Adrenal gland (tissue), 12 donors: Measurements from ENCODE around the gene PPP2R2D. TPM values are rescaled to one million over a fixed set of nuclear protein-coding genes. Genes with fewer than 3 reads are reported as not detected.
A peak's percentile ranks its signal among the peaks of the same experiment; 100 is the strongest.

Source experiments
- DNase-seq, 7 donors: peaks; one replicate each; pipeline ENCODE4 v3.0.0-alpha.2; 2019 to 2020
- H3K27ac ChIP-seq, 5 donors: fragments of 200-600 bp; sonication (generic) in 4 of 5; 1 replicate in 3 of 5; 2 replicates in 2 of 5; pipeline versions ENCODE4 v1.5.1 to v1.8.0; 2016 to 2020; ENCODE audit warnings: mild to moderate bottlenecking in 1 of 5
- H3K27me3 ChIP-seq: fragments of 200-600 bp; 2 replicates; pipeline ENCODE4 v1.8.0; 2021
- H3K36me3 ChIP-seq, 2 donors: fragments of 200-600 bp; replicated peaks in 1 of 2; 1 replicate in 1 of 2; 2 replicates in 1 of 2; pipeline versions ENCODE4 v1.5.1 to v1.8.0; 2018 to 2022
- H3K4me1 ChIP-seq, 2 donors: fragments of 200-600 bp; replicated peaks in 1 of 2; 1 replicate in 1 of 2; 2 replicates in 1 of 2; pipeline versions ENCODE4 v1.5.1 to v1.8.0; 2018 to 2021
- H3K4me3 ChIP-seq, 4 donors: fragments of 200-600 bp; sonication (generic) in 3 of 4; one replicate each; pipeline ENCODE4 v1.5.1; 2016 to 2018
- H3K9me3 ChIP-seq, 3 donors: fragments of 200-600 bp; sonication (generic) in 1 of 3; replicated peaks in 1 of 3; 1 replicate in 2 of 3; 2 replicates in 1 of 3; pipeline versions ENCODE4 v1.5.1 to v1.8.0; 2016 to 2021
- POLR2A ChIP-seq, 2 donors: fragments of 450-650 bp; IDR thresholded peaks; one replicate each; pipeline ENCODE4 v1.6.1; 2017; ENCODE audit warnings: antibody characterized with exemption in 2 of 2, mild to moderate bottlenecking in 2 of 2, moderate library complexity in 1 of 2
- WGBS, 4 donors: extraction: QIAGEN DNeasy Blood & Tissue Kit in 2 of 4; methylation state at CpG; one replicate each; pipeline versions ENCODE4 v1.1.5 to v1.1.7; 2013 to 2017; 5-methylcytosine and 5-hydroxymethylcytosine counted together
- intact Hi-C, 2 donors: fragments of 100-400 bp; cut with DNase I; formaldehyde crosslinking; loops; one replicate each; pipeline versions ENCODE4 v1.14.1 to v1.15.0; 2022 to 2023
- polyA plus RNA-seq, 3 donors: library from polyadenylated mRNA; stranded (reverse); fragments of 200-250 nt in 2 of 3; fragments of 350-450 nt in 1 of 3; fragmentation: Illumina TruSeq in 1 of 3; extraction: RNeasy Lipid Tissue Mini Kit (QIAGEN cat#74804) in 1 of 3; gene quantifications; one replicate each; pipeline ENCODE4 v1.2.3, GENCODE V29; 2013 to 2014
- total RNA-seq, 9 donors: library from RNA; depleted of rRNA in 4 of 9; stranded (reverse); fragments of >200 nt in 4 of 9; fragments of 120-200 nt in 1 of 9; fragmentation: NEBNext Ultra II Directional in 1 of 9; extraction: Animal tissue kit (Norgen Biotek cat#: 25700) in 1 of 9; gene quantifications; one replicate each; pipeline versions ENCODE4 v1.1.0 to v1.2.4, GENCODE V29; 2013 to 2023
- TF ChIP-seq, protein P1 (sequence below), 6 experiments: fragments of 450-650 bp in 4 of 6; fragments of 200-600 bp in 2 of 6; sonication (generic) in 1 of 6; IDR thresholded peaks; 1 replicate in 5 of 6; 2 replicates in 1 of 6; pipeline versions ENCODE4 v1.5.1 to v1.8.0; 2016 to 2021; ENCODE audit warnings: antibody characterized with exemption in 6 of 6, mild to moderate bottlenecking in 2 of 6, moderate library complexity in 1 of 6
- donor health status: healthy with polysubstance abuse.
- donor health status: Bipolar disorder and iron deficiency.
- donor health status: DM: yes; HTN: yes; CAD: no.
- donor health status: DM: no; HTN: no; CAD: no.
- donor health status: DM: no; HTN: no; CAD: no.
- donor health status: DM: yes; HTN: yes; CAD: no.

Gene PPP2R2D
- total and polyA plus RNA-seq, 12 donors: 37.8 to 83.2 (median 58.9) TPM

DNA sequence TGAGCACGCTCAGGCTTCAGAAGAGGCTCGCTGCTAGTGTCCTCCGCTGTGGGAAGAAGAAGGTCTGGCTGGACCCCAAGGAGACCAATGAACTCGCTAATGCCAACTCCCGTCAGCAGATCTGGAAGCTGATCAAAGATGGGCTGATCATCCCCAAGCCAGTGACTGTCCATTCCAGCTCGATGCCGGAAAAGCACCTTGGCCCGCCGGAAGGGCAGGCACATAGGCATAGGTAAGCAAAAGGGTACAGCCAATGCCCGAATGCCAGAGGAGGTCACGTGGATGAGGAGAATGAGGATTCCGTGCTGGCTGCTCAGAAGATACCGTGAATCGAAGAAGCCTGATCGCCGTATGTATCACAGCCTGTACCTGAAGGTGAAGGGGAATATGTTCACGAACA lies 5.7 kb upstream of the PPP2R2D start:
- WGBS, 4 donors: 93 to 98% (median 96%) methylated on average over 17 of the region's 17 CpGs
- Histone ChIP-seq H3K27ac (no peak overlapping the region), H3K36me3 (no peaks in the 10 kb centered on the region), H3K9me3 (no peaks in the 10 kb centered on the region), H3K27me3 (no peaks in the 10 kb centered on the region), H3K4me1 (peaks cover 16 to 20% of the 10 kb centered on the region in 2 donors), H3K4me3 (no peak overlapping the region)
- no peak for DNase-seq
- intact Hi-C loops: no loop called here
- TF ChIP-seq, protein P1, sequence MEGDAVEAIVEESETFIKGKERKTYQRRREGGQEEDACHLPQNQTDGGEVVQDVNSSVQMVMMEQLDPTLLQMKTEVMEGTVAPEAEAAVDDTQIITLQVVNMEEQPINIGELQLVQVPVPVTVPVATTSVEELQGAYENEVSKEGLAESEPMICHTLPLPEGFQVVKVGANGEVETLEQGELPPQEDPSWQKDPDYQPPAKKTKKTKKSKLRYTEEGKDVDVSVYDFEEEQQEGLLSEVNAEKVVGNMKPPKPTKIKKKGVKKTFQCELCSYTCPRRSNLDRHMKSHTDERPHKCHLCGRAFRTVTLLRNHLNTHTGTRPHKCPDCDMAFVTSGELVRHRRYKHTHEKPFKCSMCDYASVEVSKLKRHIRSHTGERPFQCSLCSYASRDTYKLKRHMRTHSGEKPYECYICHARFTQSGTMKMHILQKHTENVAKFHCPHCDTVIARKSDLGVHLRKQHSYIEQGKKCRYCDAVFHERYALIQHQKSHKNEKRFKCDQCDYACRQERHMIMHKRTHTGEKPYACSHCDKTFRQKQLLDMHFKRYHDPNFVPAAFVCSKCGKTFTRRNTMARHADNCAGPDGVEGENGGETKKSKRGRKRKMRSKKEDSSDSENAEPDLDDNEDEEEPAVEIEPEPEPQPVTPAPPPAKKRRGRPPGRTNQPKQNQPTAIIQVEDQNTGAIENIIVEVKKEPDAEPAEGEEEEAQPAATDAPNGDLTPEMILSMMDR (IDR thresholded peaks at IDR 0.05): no peak
- TF ChIP-seq POLR2A (IDR thresholded peaks at IDR 0.05): no peak

DNA sequence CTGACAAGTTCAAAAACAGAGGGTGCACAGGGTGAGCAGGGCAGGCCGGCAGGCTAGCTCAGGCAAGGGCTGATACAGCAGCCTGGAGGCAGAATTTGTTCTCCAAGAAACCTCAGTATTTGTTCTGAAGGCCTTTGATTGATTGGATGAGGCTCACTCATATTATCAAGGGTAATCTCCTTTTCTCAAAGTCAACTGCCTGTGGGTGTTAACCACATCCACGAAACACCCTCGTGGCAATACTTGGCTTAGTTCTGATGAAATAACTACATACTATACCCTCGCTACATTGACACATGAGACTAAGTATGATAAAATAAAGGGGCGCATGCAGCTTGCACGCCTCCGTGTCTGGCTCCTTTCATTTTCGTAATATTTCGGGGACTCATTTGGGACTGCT lies 4.4 kb upstream of the PPP2R2D start:
- intact Hi-C loops: no loop called here
- H3K4me3 ChIP-seq: no peak overlapping the region
- H3K27ac ChIP-seq: no peak overlapping the region
- TF ChIP-seq POLR2A (IDR thresholded peaks at IDR 0.05): no peak
- TF ChIP-seq, protein P1 (IDR thresholded peaks at IDR 0.05): no peak
- H3K27me3 ChIP-seq: no peaks in the 10 kb centered on the region
- no peaks in the 10 kb centered on the region for H3K9me3 ChIP-seq
- DNase-seq: no peak
- H3K4me1 ChIP-seq: peaks cover 15 to 17% of the 10 kb centered on the region in 2 donors
- no peaks in the 10 kb centered on the region for H3K36me3 ChIP-seq
- 70 to 80% (median 76%) methylated on average over 9 of the region's 9 CpGs for WGBS, 4 donors

DNA sequence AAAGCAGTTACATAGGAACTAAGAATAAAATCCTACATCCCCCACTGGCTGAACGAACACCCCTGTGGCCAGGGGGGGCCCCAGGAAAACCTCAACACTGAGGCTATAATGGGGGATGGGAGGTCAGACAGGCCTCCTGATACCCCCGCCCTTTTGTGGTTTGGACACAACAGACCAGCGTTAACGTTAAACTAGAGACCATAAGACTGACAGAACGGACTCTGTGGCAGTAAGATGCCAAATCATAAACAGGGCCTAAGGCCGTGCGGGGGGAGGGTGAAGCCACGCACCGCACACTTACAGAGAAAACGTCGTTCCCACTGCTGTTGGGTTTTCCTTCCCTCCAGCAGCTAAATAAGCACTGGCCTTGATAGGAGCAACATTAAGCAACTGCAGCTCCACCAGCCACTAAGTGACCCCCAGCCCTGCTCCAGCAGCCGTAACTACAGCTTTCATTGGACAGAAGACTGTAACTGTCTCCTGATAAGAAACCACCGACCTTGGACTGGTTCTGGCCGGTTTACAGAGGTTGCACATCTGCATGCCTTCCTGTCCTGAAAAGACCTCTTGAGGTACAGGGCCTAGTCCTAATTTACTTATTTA lies 3.4 kb upstream of the PPP2R2D start:
- WGBS, 4 donors: 19 to 40% (median 24%) methylated on average over 4 to 14 of the region's 14 CpGs
- TF ChIP-seq, protein P1 (IDR thresholded peaks at IDR 0.05): no peak
- TF ChIP-seq POLR2A (IDR thresholded peaks at IDR 0.05): peak in 1 of 2 donors; percentile 52
- peak overlapping the region in 4 of 5 donors; percentile 63 to 77 (median 68) for H3K27ac ChIP-seq
- intact Hi-C loops: no loop called here
- H3K27me3 ChIP-seq: no peaks in the 10 kb centered on the region
- H3K4me3 ChIP-seq: no peak overlapping the region
- no peaks in the 10 kb centered on the region for H3K9me3 ChIP-seq
- H3K36me3 ChIP-seq: no peaks in the 10 kb centered on the region
- peaks cover 17 to 23% of the 10 kb centered on the region in 2 donors for H3K4me1 ChIP-seq
- DNase-seq: peak in 6 of 7 donors; percentile 67 to 90 (median 86)

DNA sequence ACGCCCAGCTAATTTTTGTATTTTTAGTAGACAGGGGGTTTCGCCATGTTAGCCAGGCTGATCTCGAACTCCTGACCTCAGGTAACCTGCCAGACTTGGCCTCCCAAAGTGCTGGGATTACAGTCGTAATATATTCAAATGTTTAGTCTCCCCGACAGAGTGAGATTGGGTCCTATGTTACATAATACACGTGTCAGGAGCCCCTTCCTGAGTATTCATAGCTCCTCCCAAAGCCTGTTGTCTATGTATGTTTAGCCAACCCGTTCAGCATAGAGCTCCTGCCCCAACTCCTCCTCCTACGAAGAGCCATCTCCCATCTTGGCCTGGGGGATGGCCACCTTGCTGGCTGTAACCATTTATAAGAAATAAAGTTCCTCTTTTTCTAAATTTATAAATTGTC lies 2.7 kb upstream of the PPP2R2D start:
- H3K4me3 ChIP-seq: no peak overlapping the region
- peaks cover 24 to 30% of the 10 kb centered on the region in 2 donors for H3K4me1 ChIP-seq
- intact Hi-C loops: no loop called here
- H3K36me3 ChIP-seq: no peaks in the 10 kb centered on the region
- TF ChIP-seq, protein P1 (IDR thresholded peaks at IDR 0.05): no peak
- TF ChIP-seq POLR2A (IDR thresholded peaks at IDR 0.05): no peak
- WGBS, 4 donors: 72 to 84% (median 81%) methylated on average over 8 of the region's 8 CpGs
- no peak for DNase-seq
- H3K27ac ChIP-seq: peak overlapping the region in 1 of 5 donors; percentile 67
- H3K27me3 ChIP-seq: no peaks in the 10 kb centered on the region
- H3K9me3 ChIP-seq: no peaks in the 10 kb centered on the region
